HepG2 (cell line): ENCODE results near the gene TOM1L2. TPM values are rescaled to one million over a fixed set of nuclear protein-coding genes. Genes with fewer than 3 reads are reported as not detected.

Experiments
- CBX5 ChIP-seq: sonication (generic); formaldehyde crosslinking; IDR thresholded peaks from 2 replicates; pipeline ENCODE4 v1.4.0; 2020; ENCODE audit warnings: missing genetic modification reagents, borderline replicate concordance
- CCAR2 ChIP-seq: fragments of 200-400 bp; formaldehyde crosslinking; optimal IDR thresholded peaks from 2 replicates; pipeline ENCODE3; 2018; ENCODE audit warnings: low read depth, mild to moderate bottlenecking, low read length, moderate library complexity
- CEBPZ ChIP-seq: IDR thresholded peaks from 2 replicates; pipeline ENCODE4 v1.6.1; 2012; ENCODE audit warnings: low read length, improper control_type of control experiment
- CTCF ChIP-seq: sonication (generic); formaldehyde crosslinking; IDR thresholded peaks from 2 replicates; pipeline ENCODE4 v1.5.0; 2020; ENCODE audit warnings: mild to moderate bottlenecking, missing genetic modification reagents, moderate library complexity
- HDAC1 ChIP-seq: sonication (generic); formaldehyde crosslinking; IDR thresholded peaks from 2 replicates; pipeline ENCODE4 v1.5.1; 2020; ENCODE audit warnings: mild to moderate bottlenecking, missing genetic modification reagents
- HNRNPH1 ChIP-seq: fragments of 200-400 bp; formaldehyde crosslinking; optimal IDR thresholded peaks from 2 replicates; pipeline ENCODE3; 2017; ENCODE audit warnings: mild to moderate bottlenecking, low read depth, low read length
- HNRNPUL1 ChIP-seq: fragments of 200-400 bp; formaldehyde crosslinking; IDR thresholded peaks from 2 replicates; pipeline ENCODE4 v1.6.1; 2017; ENCODE audit warnings: low read depth, mild to moderate bottlenecking, low read length, moderate library complexity
- IKZF1 ChIP-seq: fragments of 450-650 bp; IDR thresholded peaks from 2 replicates; pipeline ENCODE4 v1.7.1; 2016
- MBNL3 ChIP-seq: fragments of 250-450 bp; sonication (Bioruptor Pico); conservative IDR thresholded peaks from 2 replicates; pipeline ENCODE4 v1.8.0; 2022; ENCODE audit warnings: mild to moderate bottlenecking, inconsistent platforms
- MED8 ChIP-seq: sonication (generic); formaldehyde crosslinking; IDR thresholded peaks from 2 replicates; pipeline ENCODE4 v1.8.1; 2023; ENCODE audit warnings: mild to moderate bottlenecking, missing genetic modification reagents; ENCODE audit not compliant: insufficient replicate concordance
- MLX ChIP-seq: IDR thresholded peaks from 2 replicates; pipeline ENCODE4 v1.6.1; 2016
- MXD4 ChIP-seq: IDR thresholded peaks from 2 replicates; pipeline ENCODE4 v1.6.1; 2016; ENCODE audit warnings: mild to moderate bottlenecking, missing biosample characterization, missing genetic modification reagents
- NR2F2 ChIP-seq: IDR thresholded peaks from 2 replicates; pipeline ENCODE4 v1.6.1; 2012; ENCODE audit warnings: low read depth, inconsistent platforms, borderline replicate concordance
- POGZ ChIP-seq: sonication (generic); formaldehyde crosslinking; IDR thresholded peaks from 2 replicates; pipeline ENCODE4 v1.4.0; 2020; ENCODE audit warnings: mild to moderate bottlenecking, missing genetic modification reagents
- POLR2AphosphoS2 ChIP-seq: IDR thresholded peaks from 2 replicates; pipeline ENCODE4 v1.6.1; 2011; ENCODE audit warnings: low read depth, low read length, improper control_type of control experiment
- TEAD3 ChIP-seq: optimal IDR thresholded peaks from 2 replicates; pipeline ENCODE3; 2016; ENCODE audit warnings: borderline replicate concordance
- TRIM24 ChIP-seq: sonication (generic); formaldehyde crosslinking; IDR thresholded peaks from 2 replicates; pipeline ENCODE4 v1.8.0; 2022; ENCODE audit warnings: mild to moderate bottlenecking, missing genetic modification reagents
- TSC22D2 ChIP-seq: sonication (generic); formaldehyde crosslinking; IDR thresholded peaks from 2 replicates; pipeline ENCODE4 v1.5.1; 2020; ENCODE audit warnings: missing genetic modification reagents, mild to moderate bottlenecking, borderline replicate concordance
- ZFP36L1 ChIP-seq: sonication (generic); formaldehyde crosslinking; IDR thresholded peaks from 2 replicates; pipeline ENCODE4 v1.8.0; 2022; ENCODE audit warnings: mild to moderate bottlenecking, missing genetic modification reagents, moderate library complexity
- ZIK1 ChIP-seq: sonication (generic); formaldehyde crosslinking; IDR thresholded peaks from 2 replicates; pipeline ENCODE4 v1.5.0; 2020; ENCODE audit warnings: mild to moderate bottlenecking, low read depth, missing genetic modification reagents, borderline replicate concordance
- ZKSCAN5 ChIP-seq: sonication (generic); formaldehyde crosslinking; IDR thresholded peaks from 2 replicates; pipeline ENCODE4 v1.5.1; 2020; ENCODE audit warnings: mild to moderate bottlenecking, missing genetic modification reagents
- ZNF496 ChIP-seq: sonication (generic); formaldehyde crosslinking; IDR thresholded peaks from 2 replicates; pipeline ENCODE4 v1.8.1; 2023; ENCODE audit warnings: mild to moderate bottlenecking, moderate library complexity, missing genetic modification reagents; ENCODE audit not compliant: insufficient replicate concordance
- ZNF598 ChIP-seq: sonication (generic); formaldehyde crosslinking; IDR thresholded peaks from 2 replicates; pipeline ENCODE4 v1.5.1; 2020; ENCODE audit warnings: mild to moderate bottlenecking, missing genetic modification reagents, borderline replicate concordance
- ZNF672 ChIP-seq: sonication (generic); formaldehyde crosslinking; IDR thresholded peaks from 2 replicates; pipeline ENCODE4 v1.8.1; 2022; ENCODE audit warnings: missing genetic modification reagents
- ZNF777 ChIP-seq: sonication (generic); formaldehyde crosslinking; IDR thresholded peaks from 2 replicates; pipeline ENCODE4 v1.4.0; 2020; ENCODE audit warnings: missing genetic modification reagents
- polyA plus RNA-seq, 8 experiments: library from polyadenylated mRNA; depleted of rRNA in 3 of 8; stranded (reverse) in 7 of 8; unstranded in 1 of 8; fragments of >200 nt; fragmentation: Illumina TruSeq in 4 of 8; extraction: Trizol in 4 of 8; gene quantifications; 2 replicates each; pipeline versions ENCODE4 v1.2.1 to v1.2.3, GENCODE V29; 2011 to 2016; ENCODE audit warnings: low read depth in 4 of 8, missing spikeins in 1 of 8, mixed read lengths in 1 of 8; ENCODE audit not compliant: insufficient read depth in 1 of 8
- total RNA-seq, 5 experiments: library from RNA; depleted of rRNA; stranded (reverse); fragments of >200 nt; fragmentation: Illumina TruSeq; extraction: Trizol; gene quantifications; 2 replicates each; pipeline ENCODE4 v1.2.3, GENCODE V29; 2016; ENCODE audit warnings: low read depth in 1 of 5

The TOM1L2 gene
- total and polyA plus RNA-seq, 2 of the 13 experiments (the other 11 are each of a cell fraction or from before 2014, with no cell fraction given), result 4.7 to 7.4 TPM

GRCh38 chr17:17812211-17813054 lies 159.8 kb downstream of the TOM1L2 start (continued):
- TF ChIP-seq ZNF598 (no peak), MBNL3 (CRISPR knock-in tag) (no peak), POLR2AphosphoS2 (no peak), ZNF496 (CRISPR knock-in tag) (no peak), MED8 (CRISPR knock-in tag) (no peak), ZNF777 (CRISPR knock-in tag) (no peak), POGZ (no peak), MLX (0 out of 2 replicates have a peak, but pooled peaks have one; percentile 21), TEAD3 (peak; percentile 59), TSC22D2 (CRISPR knock-in tag) (no peak), NR2F2 (peak; percentile 60; the same call in 1 of the 2 replicates), CBX5 (0 out of 2 replicates have a peak, but pooled peaks have one; percentile 52), ZIK1 (CRISPR knock-in tag) (no peak), MXD4 (CRISPR knock-in tag) (peak; percentile 15; the same call in 1 of the 2 replicates), ZKSCAN5 (CRISPR knock-in tag) (no peak), CTCF (CRISPR knock-in tag) (peak; percentile 98), IKZF1 (no peak), HNRNPUL1 (no peak), CEBPZ (no peak), CCAR2 (no peak), ZFP36L1 (CRISPR knock-in tag) (no peak), HDAC1 (CRISPR knock-in tag) (no peak; the same call in 1 of the 2 replicates), TRIM24 (CRISPR knock-in tag) (no peak), HNRNPH1 (no peak), ZNF672 (no peak)
